Vagina (tissue), 2 donors: ENCODE data around the gene SCD5. TPM values are rescaled to one million over a fixed set of nuclear protein-coding genes. Genes with fewer than 3 reads are reported as not detected.
"Not testable (repeated sequence)": the region's sequence is repeated elsewhere in the genome, so short reads cannot be mapped to it uniquely, and the experiment has no call there.

ENCODE experiments used
- DNase-seq, 2 donors: peaks; one replicate each; pipeline ENCODE4 v3.0.0-alpha.2; 2017; ENCODE audit errors: extremely low spot score in 2 of 2
- H3K27ac ChIP-seq: fragments of 200-600 bp; sonication (generic); one replicate; pipeline ENCODE4 v1.5.1; 2019
- H3K27me3 ChIP-seq: fragments of 200-600 bp; sonication (generic); one replicate; pipeline ENCODE4 v1.5.1; 2019
- H3K36me3 ChIP-seq, 2 donors: fragments of 200-600 bp; sonication (generic); one replicate each; pipeline ENCODE4 v1.5.1; 2017 to 2019
- H3K4me1 ChIP-seq: fragments of 200-600 bp; sonication (generic); one replicate; pipeline ENCODE4 v1.5.1; 2019
- H3K4me3 ChIP-seq, 2 donors: fragments of 200-600 bp; sonication (generic); 1 replicate in 1 of 2; 2 replicates in 1 of 2; pipeline ENCODE4 v1.5.1; 2016 to 2019
- H3K9me3 ChIP-seq: fragments of 200-600 bp; sonication (generic); one replicate; pipeline ENCODE4 v1.5.1; 2019
- POLR2A ChIP-seq, 2 donors: fragments of 450-650 bp; IDR thresholded peaks; one replicate each; pipeline ENCODE4 v1.6.1; 2017; ENCODE audit warnings: antibody characterized with exemption in 2 of 2, mild to moderate bottlenecking in 2 of 2, moderate library complexity in 2 of 2
- POLR2AphosphoS5 ChIP-seq, 2 donors: sonication (generic); formaldehyde crosslinking; IDR thresholded peaks; one replicate each; pipeline ENCODE4 v1.9.0; 2017; ENCODE audit warnings: antibody characterized with exemption in 2 of 2, mild to moderate bottlenecking in 2 of 2, low read depth in 1 of 2; ENCODE audit not compliant: insufficient read depth in 1 of 2
- intact Hi-C: fragments of 100-400 bp; cut with DNase I; formaldehyde crosslinking; loops from one replicate; pipeline ENCODE4 v1.15.1; 2023
- total RNA-seq: library from RNA; depleted of rRNA; stranded (reverse); fragments of >200 nt; gene quantifications from one replicate; pipeline ENCODE4 v1.2.3, GENCODE V29; 2016
- TF ChIP-seq, protein P1 (sequence below), 3 experiments: fragments of 450-650 bp in 2 of 3; fragments of 200-600 bp in 1 of 3; sonication (generic) in 1 of 3; IDR thresholded peaks; one replicate each; pipeline ENCODE4 v1.5.1; 2017 to 2019; ENCODE audit warnings: antibody characterized with exemption in 3 of 3, mild to moderate bottlenecking in 2 of 3, moderate library complexity in 2 of 3

SCD5 gene
- total RNA-seq, 1 donor from 2014 or later: 16.9 TPM

DNA sequence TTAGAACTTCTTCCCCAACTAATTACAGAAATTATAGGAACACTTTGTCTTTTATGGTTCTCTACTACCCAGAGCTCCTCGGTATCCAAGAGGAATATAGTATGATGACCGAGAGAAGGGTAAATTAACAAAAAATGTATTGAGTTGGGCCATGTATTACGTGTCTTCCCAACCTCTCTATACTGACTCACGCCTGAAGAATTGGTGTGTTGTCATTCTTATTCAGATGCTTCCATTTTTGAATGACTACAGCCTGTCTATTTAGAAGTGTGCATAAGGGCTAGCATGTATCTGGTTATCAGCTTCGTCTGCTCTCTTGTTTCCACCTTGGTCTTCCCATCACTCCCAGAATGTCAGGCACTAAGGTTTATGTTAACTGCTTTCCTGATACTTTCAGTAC is 24.5 kb upstream of the SCD5 start:
- no peaks in the 10 kb centered on the region for H3K27me3 ChIP-seq
- no peaks in the 10 kb centered on the region for H3K9me3 ChIP-seq
- H3K4me3 ChIP-seq: no peak overlapping the region
- H3K36me3 ChIP-seq: peaks cover 9 to 97% of the 10 kb centered on the region in 2 donors
- TF ChIP-seq, protein P1, sequence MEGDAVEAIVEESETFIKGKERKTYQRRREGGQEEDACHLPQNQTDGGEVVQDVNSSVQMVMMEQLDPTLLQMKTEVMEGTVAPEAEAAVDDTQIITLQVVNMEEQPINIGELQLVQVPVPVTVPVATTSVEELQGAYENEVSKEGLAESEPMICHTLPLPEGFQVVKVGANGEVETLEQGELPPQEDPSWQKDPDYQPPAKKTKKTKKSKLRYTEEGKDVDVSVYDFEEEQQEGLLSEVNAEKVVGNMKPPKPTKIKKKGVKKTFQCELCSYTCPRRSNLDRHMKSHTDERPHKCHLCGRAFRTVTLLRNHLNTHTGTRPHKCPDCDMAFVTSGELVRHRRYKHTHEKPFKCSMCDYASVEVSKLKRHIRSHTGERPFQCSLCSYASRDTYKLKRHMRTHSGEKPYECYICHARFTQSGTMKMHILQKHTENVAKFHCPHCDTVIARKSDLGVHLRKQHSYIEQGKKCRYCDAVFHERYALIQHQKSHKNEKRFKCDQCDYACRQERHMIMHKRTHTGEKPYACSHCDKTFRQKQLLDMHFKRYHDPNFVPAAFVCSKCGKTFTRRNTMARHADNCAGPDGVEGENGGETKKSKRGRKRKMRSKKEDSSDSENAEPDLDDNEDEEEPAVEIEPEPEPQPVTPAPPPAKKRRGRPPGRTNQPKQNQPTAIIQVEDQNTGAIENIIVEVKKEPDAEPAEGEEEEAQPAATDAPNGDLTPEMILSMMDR (IDR thresholded peaks at IDR 0.05): no peak
- TF ChIP-seq POLR2A (IDR thresholded peaks at IDR 0.05): no peak
- TF ChIP-seq POLR2AphosphoS5 (IDR thresholded peaks at IDR 0.05; ENCODE audit: insufficient read depth in 1 of 2, low read depth in 1 of 2): no peak
- intact Hi-C loops: no loop called here
- DNase-seq: no peak
- H3K27ac ChIP-seq: no peak overlapping the region
- no peaks in the 10 kb centered on the region for H3K4me1 ChIP-seq

DNA sequence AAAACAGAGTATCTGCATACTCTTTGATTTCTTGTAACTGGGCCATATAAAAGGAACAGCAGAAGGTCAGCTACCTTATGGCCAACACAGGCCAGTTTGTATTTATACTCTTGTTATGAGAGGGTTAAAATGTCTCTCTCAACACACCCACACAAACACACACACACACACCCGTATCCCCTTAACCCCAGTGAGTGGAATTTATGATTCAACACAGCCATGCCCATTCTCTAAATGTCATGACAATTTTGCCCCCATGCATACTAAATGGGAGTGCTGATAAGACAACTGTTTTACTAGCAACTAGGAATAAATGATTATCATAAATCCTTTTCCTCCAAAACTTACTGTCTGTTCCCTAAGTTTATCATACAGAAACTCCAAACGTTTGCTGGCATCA is 22.1 kb upstream of the SCD5 start:
- no peaks in the 10 kb centered on the region for H3K4me1 ChIP-seq
- H3K27me3 ChIP-seq: no peaks in the 10 kb centered on the region
- no peak overlapping the region for H3K4me3 ChIP-seq
- H3K27ac ChIP-seq: no peak overlapping the region
- DNase-seq: no peak
- no peaks in the 10 kb centered on the region for H3K9me3 ChIP-seq
- intact Hi-C loops: no loop called here
- H3K36me3 ChIP-seq: peaks cover 9 to 88% of the 10 kb centered on the region in 2 donors
- no peak for TF ChIP-seq POLR2AphosphoS5 (IDR thresholded peaks at IDR 0.05; ENCODE audit: insufficient read depth in 1 of 2, low read depth in 1 of 2)
- no peak for TF ChIP-seq POLR2A (IDR thresholded peaks at IDR 0.05)
- TF ChIP-seq, protein P1 (IDR thresholded peaks at IDR 0.05): no peak

DNA sequence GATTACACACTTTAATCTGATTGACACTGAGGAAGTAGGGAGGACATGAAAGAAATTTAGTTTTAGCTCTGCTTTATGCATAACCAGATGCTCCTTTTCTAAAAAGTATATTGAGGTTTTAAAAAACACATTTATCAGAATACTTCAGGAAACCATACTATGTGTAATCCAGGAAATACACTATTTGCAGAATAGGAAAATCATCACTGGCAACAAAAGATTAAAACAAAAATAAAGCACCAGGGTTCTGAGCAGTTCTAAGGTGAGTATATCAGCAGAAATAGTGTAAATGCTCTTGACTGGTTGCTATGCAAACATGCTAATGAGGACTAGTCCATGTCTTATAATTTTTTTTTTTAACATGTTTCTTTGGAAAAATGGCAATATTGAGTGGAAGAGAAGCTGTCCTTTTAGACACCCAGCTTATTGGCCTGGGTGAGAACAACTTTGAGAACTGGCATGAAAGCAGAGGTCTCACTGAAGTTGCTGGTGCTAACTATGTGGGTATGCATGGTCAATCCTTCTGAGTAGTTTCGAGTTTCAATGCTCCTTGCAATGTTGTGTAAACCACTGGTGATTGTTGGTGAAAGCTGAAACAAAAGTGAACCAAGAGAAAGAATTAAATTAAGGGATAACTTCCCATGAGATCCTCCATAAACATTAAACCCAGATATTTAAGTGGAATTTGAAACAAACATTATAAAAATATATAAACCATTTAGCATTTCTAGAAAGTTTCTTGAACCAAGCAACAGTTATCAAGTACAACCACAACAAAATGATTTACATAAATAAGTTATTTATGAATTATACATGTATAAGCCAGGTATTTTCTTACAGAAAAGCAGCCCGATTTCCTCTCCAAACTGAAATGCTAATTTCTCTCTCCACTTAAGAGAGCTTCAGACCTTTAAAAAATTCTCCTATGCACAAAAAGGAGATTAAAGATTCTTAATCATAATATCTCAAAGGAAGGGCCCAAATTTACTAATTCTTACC is 20.4 kb upstream of the SCD5 start:
- Histone ChIP-seq H3K4me1 (no peaks in the 10 kb centered on the region), H3K9me3 (no peaks in the 10 kb centered on the region), H3K27me3 (no peaks in the 10 kb centered on the region), H3K36me3 (peaks cover 9 to 72% of the 10 kb centered on the region in 2 donors), H3K4me3 (no peak overlapping the region), H3K27ac (no peak overlapping the region)
- DNase-seq: no peak
- intact Hi-C loops: no loop called here
- no peak for TF ChIP-seq POLR2AphosphoS5 (IDR thresholded peaks at IDR 0.05; ENCODE audit: insufficient read depth in 1 of 2, low read depth in 1 of 2)
- TF ChIP-seq, protein P1 (IDR thresholded peaks at IDR 0.05): no peak
- TF ChIP-seq POLR2A (IDR thresholded peaks at IDR 0.05): no peak

DNA sequence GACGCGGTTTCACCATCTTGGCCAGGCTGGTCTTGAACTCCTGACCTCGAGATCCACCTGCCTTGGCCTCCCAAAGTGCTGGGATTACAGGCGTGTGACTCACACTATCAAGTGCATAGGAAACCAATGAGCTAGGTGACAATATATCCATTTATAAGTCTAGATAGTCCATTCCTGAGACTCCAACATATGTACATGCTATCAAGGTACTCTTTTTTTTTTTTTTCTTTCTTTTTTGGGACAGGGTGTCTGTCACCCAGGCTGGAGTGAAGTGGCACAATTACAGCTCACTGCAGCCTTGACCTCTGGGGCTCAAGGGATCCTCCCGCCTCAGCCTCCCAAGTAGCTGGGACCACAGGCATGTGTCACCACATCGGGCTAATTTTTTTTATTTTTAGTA is 18.3 kb upstream of the SCD5 start:
- H3K9me3 ChIP-seq, intact Hi-C loops, H3K27me3 ChIP-seq, DNase-seq, H3K4me3 ChIP-seq, H3K27ac ChIP-seq, H3K4me1 ChIP-seq: not testable (repeated sequence)
- peaks cover 0 to 51% of the 10 kb centered on the region in 2 donors for H3K36me3 ChIP-seq

DNA sequence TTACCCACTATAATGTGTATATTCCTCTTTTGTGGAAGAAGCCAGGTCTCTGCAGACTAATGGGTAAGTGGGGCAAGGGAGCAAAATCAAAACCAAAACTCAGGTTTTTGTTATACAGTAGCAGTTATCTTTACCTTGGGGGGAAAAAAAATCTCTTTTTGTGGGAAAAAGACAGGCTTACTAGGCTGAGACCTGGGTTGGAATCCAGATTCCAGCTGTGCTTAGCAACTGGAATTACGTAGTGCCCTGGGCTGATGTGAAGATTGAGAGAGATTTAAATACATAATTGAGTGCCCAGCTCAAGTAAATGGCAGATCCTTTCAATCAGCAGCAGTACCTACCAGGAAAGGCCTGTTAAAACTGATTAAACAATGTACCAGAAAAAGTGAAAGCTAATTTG is 15.4 kb upstream of the SCD5 start:
- Histone ChIP-seq H3K27ac (no peak overlapping the region), H3K36me3 (peaks cover 0 to 24% of the 10 kb centered on the region in 2 donors), H3K4me1 (no peaks in the 10 kb centered on the region), H3K4me3 (no peak overlapping the region), H3K27me3 (no peaks in the 10 kb centered on the region), H3K9me3 (no peaks in the 10 kb centered on the region)
- intact Hi-C loops: no loop called here
- no peak for DNase-seq
- no peak for TF ChIP-seq POLR2A (IDR thresholded peaks at IDR 0.05)
- TF ChIP-seq, protein P1 (IDR thresholded peaks at IDR 0.05): no peak
- no peak for TF ChIP-seq POLR2AphosphoS5 (IDR thresholded peaks at IDR 0.05; ENCODE audit: insufficient read depth in 1 of 2, low read depth in 1 of 2)
